Kidney (tissue), 14 donors: ENCODE data around the gene DSCAML1. TPM values are rescaled to one million over a fixed set of nuclear protein-coding genes. Genes with fewer than 3 reads are reported as not detected.

Experiments used
- DNase-seq, 5 donors: peaks; one replicate each; pipeline ENCODE4 v3.0.0-alpha.2; 2013 to 2020
- FAIRE-seq: peaks from 2 replicates; lab custom pipeline; 2012; peaks lifted over from hg19 to GRCh38; lab: Jason Lieb, UNC
- H3K27ac ChIP-seq, 2 donors: one replicate each; pipeline ENCODE4 v1.7.0; 2013; ENCODE audit warnings: low read depth in 2 of 2, low read length in 2 of 2, inconsistent platforms in 1 of 2
- H3K27me3 ChIP-seq: one replicate; pipeline ENCODE4 v1.7.1; 2013; ENCODE audit warnings: low read length, inconsistent platforms; ENCODE audit not compliant: control insufficient read depth, insufficient read depth
- H3K36me3 ChIP-seq, 3 donors: one replicate each; pipeline versions ENCODE4 v1.7.0 to v1.7.1; 2013; ENCODE audit warnings: low read length in 3 of 3, control low read depth in 1 of 3, inconsistent platforms in 1 of 3; ENCODE audit not compliant: insufficient read depth in 3 of 3, control insufficient read depth in 2 of 3
- H3K4me1 ChIP-seq, 3 donors: one replicate each; pipeline versions ENCODE4 v1.7.0 to v1.7.1; 2013; ENCODE audit warnings: low read length in 3 of 3, inconsistent platforms in 1 of 3, low read depth in 1 of 3; ENCODE audit not compliant: control insufficient read depth in 2 of 3, insufficient read depth in 2 of 3
- H3K4me3 ChIP-seq, 3 donors: one replicate each; pipeline versions ENCODE4 v1.7.0 to v1.8.1; 2013; ENCODE audit warnings: low read length in 3 of 3, control low read depth in 1 of 3, inconsistent platforms in 1 of 3
- H3K9ac ChIP-seq, 3 donors: one replicate each; pipeline versions ENCODE4 v1.7.0 to v1.7.1; 2013; ENCODE audit warnings: low read length in 3 of 3, control low read depth in 1 of 3, inconsistent platforms in 1 of 3
- H3K9me3 ChIP-seq, 3 donors: one replicate each; pipeline versions ENCODE4 v1.7.0 to v1.7.1; 2013; ENCODE audit warnings: low read length in 3 of 3, control low read depth in 1 of 3, inconsistent platforms in 1 of 3; ENCODE audit not compliant: control insufficient read depth in 2 of 3, insufficient read depth in 1 of 3
- CTCF ChIP-seq: IDR thresholded peaks from 3 replicates; pipeline ENCODE4 v1.5.1; 2012; ENCODE audit warnings: mild to moderate bottlenecking, moderate library complexity, borderline replicate concordance; ENCODE audit not compliant: insufficient read depth; ENCODE audit errors: extremely low read depth
- intact Hi-C: fragments of 100-400 bp; cut with DNase I; formaldehyde crosslinking; loops from one replicate; pipeline ENCODE4 v1.11.1; 2022
- polyA plus RNA-seq: library from polyadenylated mRNA; stranded (reverse); fragments of 350-450 nt; fragmentation: Illumina TruSeq; extraction: RNeasy Lipid Tissue Mini Kit (QIAGEN cat#74804); gene quantifications from one replicate; pipeline ENCODE4 v1.2.3, GENCODE V29; 2014; ENCODE audit warnings: low read depth, low replicate concordance; ENCODE audit not compliant: insufficient read depth
- total RNA-seq: library from RNA; stranded (reverse); fragmentation: NEBNext Ultra II Directional; extraction: Animal tissue kit (Norgen Biotek cat#: 25700); gene quantifications from one replicate; pipeline ENCODE4 v1.2.1, GENCODE V29; 2021
- donor health status: control.
- donor health status: control.
- donor health status: control.
- donor health status: control.
- donor health status: control.
- donor health status: DM: yes; HTN: yes; CAD: no.
- donor health status: Normal renal cell carcinoma (clear cell type).

The DSCAML1 gene
- total and polyA plus RNA-seq, 2 donors from 2014 or later = 0.95 to 17.3 TPM

- DNase-seq (no peak), FAIRE-seq (no peak)
- no peak for TF ChIP-seq CTCF
- H3K9ac ChIP-seq = no peak overlapping the region
- no peaks in the 10 kb centered on the region for H3K4me1 ChIP-seq
- H3K4me3 ChIP-seq = no peak overlapping the region
- H3K27ac ChIP-seq = no peak overlapping the region
- H3K9me3 ChIP-seq = no peaks in the 10 kb centered on the region
- no peaks in the 10 kb centered on the region for H3K36me3 ChIP-seq
- H3K27me3 ChIP-seq = no peaks in the 10 kb centered on the region
- intact Hi-C loops = no loop called here
Measured at GRCh38 chr11:117632306-117632705, 164.7 kb downstream of the DSCAML1 start.

GRCh38 chr11:117631336-117632140 lies 165.5 kb downstream of the DSCAML1 start:
- Histone ChIP-seq H3K4me3 (no peak overlapping the region), H3K4me1 (no peaks in the 10 kb centered on the region), H3K27me3 (no peaks in the 10 kb centered on the region), H3K9ac (no peak overlapping the region), H3K9me3 (no peaks in the 10 kb centered on the region), H3K27ac (no peak overlapping the region), H3K36me3 (no peaks in the 10 kb centered on the region)
- TF ChIP-seq CTCF = no peak
- no peak for FAIRE-seq
- intact Hi-C loops = no loop called here
- no peak for DNase-seq

GRCh38 chr11:117629891-117630538 lies 167.0 kb downstream of the DSCAML1 start:
- Histone ChIP-seq H3K27ac (no peak overlapping the region), H3K9me3 (no peaks in the 10 kb centered on the region), H3K4me1 (no peaks in the 10 kb centered on the region), H3K36me3 (no peaks in the 10 kb centered on the region), H3K27me3 (no peaks in the 10 kb centered on the region), H3K9ac (no peak overlapping the region), H3K4me3 (no peak overlapping the region)
- no peak for FAIRE-seq
- DNase-seq = no peak
- intact Hi-C loops = no loop called here
- TF ChIP-seq CTCF = no peak
